Muscle of back (tissue), 11 donors: ENCODE results near the gene ASPN. TPM values are rescaled to one million over a fixed set of nuclear protein-coding genes. Genes with fewer than 3 reads are reported as not detected.

Source experiments
- DNase-seq, 3 donors: peaks; one replicate each; pipeline versions ENCODE4 v3.0.0 to v3.0.0-alpha.2; 2013
- polyA plus RNA-seq, 10 donors: library from polyadenylated mRNA; unstranded; fragments of 120-200 nt; gene quantifications; one replicate each; pipeline ENCODE4 v1.2.1, GENCODE V29; 2013; ENCODE audit not compliant: insufficient read length in 10 of 10

ASPN gene
- polyA plus RNA-seq, 10 donors: 233 to 523 (median 412) TPM

DNA sequence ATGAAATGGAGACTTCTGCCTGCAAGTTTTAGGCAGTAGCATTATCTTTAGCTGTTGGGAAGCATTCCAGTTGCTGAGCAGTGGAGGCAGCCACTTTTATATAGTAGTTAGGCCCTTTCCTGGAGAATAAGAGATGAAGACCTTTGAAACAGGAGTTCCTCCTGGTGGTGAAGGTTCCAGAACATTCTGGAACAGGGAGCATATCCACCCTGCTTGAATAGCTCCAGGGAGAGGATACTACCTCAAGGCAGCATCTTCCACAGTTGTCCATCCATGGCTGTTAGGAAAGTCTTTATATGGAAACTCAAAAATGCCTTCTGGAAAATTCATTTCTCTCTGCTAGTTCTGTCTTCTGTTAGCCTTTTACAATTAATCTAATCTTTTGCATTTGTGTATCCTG is 3.0 kb downstream of the ASPN start:
- peak in 1 of 3 donors; percentile 53 for DNase-seq

DNA sequence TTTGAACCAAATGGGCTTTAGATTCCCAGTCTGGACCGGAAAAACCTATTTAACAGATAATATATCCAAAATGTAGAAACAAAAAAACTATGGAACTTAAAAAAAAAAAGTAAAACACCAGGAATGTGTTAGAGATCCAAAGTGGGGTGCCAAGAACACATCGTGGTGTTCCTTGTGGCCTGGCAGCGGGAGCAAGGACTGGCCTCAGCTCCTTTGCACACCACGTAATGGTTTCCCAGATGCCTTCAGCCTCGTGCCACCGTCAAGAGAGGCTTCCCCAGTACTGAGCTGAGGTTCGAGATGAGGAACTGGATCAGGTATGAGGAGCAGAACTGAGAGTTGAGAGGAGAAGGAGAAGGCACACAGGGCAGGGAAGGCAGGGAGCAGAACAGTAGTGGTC is 3.5 kb downstream of the ASPN start:
- DNase-seq: no peak

DNA sequence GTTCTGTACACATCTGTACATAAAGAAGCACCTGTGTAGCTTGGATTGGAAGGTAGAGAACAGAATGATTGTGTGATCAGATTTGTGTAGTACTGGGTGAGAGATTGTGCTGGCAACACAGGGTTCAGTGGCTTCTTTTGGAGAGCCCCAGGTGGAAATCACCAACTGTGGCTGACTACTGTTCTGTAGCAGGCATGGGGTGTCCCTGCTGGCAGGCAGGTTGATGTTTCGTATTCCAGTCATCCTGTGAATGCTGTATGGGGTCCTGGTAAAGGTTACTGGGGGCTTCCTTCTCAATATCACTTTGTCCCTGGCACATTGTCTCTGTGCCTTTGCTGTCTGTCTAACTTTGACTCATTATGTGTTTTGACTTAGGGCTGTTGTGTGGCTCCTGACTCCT is 5.3 kb downstream of the ASPN start:
- DNase-seq: no peak

DNA sequence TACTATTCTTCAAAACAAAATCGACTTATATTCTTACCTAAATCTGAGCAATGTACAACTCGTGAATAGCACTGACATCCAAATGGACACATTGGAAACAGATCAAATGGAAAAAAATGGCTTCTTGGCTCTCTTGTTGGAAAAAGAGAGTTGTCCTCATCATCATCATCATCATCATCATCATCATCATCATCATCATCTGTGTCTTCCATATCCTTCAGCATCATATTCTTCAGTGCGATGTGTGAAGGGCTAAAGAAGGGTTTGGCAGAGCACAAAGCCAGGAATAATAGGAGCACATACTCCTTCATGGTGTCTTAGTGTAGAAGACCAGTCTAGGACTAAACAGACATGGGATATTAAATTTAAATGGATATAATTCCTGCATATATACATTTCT is 7.7 kb downstream of the ASPN start:
- peak in 2 of 3 donors; percentile 47 to 70 for DNase-seq

DNA sequence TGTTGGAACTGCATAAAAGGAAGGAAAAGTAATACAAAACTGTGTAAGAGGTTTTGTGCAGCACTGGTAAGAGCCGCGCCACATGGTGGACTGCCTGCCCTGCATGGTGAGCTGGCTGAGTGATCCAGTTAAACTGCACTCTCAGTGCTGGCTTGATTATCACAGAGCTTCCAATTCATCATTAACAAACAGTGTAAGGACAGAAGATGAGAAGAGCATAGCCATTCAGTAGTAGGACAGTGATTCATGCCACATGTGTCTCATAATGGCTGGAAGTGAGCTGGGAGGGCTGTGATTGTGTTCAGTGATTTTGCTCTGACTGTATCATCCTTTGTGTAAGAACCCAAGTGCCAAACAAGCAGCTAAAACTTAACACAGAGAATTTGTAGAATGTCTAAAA is 14.1 kb downstream of the ASPN start:
- DNase-seq: no peak

DNA sequence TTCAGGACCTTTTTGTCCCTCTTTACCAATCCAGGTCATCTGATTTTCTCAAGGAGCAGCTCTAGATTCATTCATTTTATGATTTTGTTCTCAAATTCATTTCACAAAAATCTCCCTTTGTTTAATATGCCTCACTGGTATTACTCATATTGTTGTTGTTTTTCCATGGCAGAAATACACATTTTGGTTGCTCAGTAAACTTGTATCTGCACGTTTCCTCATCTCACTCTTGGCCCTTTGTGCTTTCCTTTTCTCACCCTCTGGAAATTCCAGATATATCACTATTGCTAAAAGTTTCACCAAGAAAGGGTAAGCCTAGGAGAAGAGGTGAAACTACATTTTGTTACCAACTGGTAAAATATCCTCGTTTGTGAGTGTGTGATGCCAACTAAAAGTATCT is 14.8 kb downstream of the ASPN start:
- DNase-seq: no peak

DNA sequence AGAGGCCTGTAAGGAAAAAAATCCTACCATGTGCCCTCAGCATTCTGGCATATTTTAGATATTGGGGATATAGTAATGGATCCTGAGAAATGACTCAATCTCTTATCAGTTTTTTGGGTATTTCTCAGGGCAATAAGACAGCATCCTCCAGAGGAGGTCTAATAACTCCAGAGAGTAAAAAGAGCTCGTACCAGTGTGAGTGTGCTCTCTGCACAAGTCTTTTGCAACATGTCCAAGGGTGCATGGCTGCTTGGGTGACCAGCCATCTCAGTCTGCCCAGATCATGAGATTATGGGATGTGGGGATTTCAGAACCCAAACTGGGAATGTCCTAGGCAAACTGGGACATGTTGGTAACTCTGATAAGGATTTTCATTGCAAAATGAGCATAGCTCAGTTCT is 15.3 kb downstream of the ASPN start:
- no peak for DNase-seq

DNA sequence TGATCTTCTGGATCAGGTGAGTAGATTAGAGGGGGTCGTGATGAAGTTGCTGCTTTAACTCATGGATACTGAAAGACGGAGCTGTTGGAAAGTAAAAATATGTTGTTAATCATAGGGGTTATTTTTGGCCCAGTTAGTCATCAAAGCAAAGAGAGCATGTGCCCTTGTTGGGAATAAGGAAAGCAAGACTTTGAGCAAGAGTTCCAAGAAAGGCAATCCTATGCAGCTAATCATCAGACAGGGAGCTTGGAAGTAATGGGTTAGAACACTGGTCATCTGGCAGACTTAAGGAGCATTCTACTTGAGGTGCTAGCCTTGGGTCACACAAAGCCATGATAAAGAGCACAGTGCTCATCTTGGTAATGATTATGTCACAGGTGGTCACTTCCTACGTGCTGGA is 18.3 kb downstream of the ASPN start:
- peak in 1 of 3 donors; percentile 79 for DNase-seq

DNA sequence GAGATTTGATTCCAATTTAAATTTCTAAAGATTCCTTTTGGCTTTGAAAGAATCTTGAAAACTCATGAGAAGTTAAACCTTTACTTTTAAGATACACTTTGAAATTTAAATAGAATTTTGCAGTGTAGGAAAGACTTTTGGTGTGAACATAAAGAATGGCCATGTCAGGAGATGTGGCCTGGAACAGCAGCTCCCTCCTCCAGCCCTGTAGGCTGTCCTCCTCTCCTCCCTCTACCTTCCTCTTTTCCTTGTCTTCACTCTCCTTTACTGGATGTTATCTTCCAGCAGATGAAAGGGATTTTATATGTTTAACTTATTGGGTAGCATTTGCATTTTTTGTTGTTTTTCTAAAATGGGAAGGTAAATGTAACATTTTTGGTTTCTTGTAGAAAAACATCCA is 18.9 kb downstream of the ASPN start:
- no peak for DNase-seq

DNA sequence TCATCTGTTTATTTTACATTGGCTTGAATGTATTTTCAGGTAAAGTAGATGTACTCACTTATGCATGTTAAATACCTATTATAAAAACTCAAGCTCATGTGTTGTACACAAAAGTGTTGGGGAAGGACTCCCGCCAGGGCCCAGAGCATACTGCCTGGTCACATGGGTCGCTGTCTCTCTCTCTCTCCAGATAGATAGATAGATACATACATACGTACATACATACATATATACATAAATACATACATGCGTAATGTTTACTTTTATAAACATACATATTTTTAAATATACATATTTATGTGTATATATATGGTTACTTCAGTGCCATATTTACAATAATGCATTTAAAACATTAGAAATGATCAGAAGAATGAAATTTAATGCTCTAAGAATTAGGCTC is 24.7 kb downstream of the ASPN start:
- no peak for DNase-seq

DNA sequence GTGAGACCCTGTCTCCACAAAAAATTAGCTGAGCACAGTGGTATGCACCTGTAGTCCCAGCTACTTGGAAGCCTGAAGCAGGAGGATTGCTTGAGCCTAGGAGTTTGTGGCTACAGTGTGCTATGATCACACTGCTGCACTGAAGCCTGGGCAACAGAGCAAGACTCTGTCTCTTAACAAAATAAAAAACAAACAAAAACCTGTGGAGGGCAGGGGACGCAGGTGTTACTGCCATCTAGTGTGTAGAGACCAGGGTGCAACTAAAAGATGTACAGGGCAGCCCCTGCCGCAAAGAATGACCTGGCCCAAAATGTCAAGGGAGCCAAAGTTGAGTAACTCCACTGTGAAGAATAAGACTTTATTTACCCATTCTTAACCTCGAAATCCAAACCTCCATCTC is 27.1 kb downstream of the ASPN start:
- no peak for DNase-seq

DNA sequence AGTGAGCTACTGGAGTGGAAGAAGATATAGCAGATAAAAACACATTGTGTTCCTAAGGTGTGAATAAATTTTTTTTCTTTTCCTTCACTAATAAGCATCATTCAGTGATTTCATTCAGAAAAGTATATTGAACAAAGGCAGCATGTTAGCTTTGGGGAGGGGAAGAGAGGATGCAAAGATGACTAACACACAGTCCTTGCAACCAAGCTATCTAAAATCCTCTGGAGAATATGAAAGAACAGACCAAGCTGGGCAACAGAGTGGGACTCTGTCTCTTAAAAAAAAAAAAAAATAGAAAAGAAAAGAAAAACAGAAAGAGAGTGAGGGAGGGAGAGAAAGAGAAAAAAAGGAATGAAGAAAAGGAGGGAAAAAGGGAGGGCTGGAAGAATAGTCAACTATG is 35.8 kb downstream of the ASPN start:
- no peak for DNase-seq

DNA sequence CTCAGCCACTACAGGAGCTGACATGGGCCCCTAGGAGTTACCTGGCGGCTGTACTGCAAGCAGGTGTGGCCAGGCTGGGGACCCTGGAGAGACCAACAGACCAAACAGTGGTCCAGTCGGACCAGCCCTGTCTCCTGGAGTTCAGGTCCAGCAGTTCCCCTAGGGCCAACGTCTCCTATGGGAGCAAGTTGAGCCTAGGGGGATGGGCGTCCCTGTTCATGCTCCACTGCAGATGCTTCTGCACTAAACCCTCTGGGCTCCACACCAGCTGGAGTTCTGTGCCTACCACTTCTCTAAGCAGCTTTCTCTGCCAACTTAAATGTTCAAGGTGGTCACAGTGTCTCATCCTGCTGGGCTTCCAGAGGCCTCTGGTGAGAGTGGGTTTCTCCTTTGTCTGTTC is 37.5 kb downstream of the ASPN start:
- no peak for DNase-seq

DNA sequence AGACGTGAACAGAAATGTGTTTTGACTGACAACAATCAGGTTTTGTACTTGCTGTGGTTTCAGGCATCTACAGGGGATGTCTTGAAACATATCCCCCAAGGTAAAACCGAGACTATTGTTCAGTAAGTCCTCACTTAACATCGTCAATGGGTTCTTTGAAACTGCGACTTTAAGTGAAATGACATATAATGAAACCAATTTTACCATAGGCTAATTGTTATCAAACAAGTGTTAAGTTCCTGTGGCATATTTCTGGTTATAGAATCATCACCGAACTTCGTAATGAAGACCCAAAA is 41.6 kb downstream of the ASPN start:
- no peak for DNase-seq

DNA sequence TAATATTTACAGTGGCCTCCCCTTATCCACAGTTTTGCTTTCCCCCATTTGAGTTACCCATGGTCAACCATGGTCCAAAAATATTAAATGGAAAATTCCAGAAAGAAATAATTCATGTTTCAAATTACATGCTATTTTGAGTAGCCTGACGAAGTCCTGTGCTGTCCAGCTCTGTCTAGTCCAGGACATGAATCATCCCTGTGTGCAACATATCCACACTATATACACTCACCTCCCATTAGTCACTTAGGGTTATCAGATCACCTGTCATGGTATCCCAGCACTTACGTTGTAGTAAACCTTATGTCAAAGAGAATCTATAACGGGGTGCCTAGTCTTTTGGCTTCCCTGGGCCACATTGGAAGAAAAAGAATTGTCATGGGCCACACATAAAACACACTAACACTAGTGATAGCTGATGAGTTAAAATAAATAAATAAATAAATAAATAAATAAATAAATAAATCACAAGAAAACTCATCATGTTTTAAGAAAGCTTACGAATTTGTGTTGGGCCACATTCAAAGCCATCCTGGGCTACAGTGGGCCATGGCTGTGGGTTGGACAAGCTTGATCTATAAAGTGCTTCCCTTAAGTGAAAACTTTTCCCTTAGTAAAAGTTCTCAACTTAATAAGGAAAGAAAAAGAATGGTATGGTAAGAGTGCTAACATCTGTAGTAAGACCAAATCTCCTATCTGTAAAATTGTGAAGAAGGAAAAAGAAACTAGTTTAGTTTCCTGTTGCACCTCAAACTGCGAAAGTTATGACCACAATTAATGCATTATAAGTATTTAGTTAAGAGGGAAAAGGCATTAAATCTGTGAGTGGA is 42.2 kb downstream of the ASPN start:
- DNase-seq: peak in 2 of 3 donors; percentile 15 to 38

DNA sequence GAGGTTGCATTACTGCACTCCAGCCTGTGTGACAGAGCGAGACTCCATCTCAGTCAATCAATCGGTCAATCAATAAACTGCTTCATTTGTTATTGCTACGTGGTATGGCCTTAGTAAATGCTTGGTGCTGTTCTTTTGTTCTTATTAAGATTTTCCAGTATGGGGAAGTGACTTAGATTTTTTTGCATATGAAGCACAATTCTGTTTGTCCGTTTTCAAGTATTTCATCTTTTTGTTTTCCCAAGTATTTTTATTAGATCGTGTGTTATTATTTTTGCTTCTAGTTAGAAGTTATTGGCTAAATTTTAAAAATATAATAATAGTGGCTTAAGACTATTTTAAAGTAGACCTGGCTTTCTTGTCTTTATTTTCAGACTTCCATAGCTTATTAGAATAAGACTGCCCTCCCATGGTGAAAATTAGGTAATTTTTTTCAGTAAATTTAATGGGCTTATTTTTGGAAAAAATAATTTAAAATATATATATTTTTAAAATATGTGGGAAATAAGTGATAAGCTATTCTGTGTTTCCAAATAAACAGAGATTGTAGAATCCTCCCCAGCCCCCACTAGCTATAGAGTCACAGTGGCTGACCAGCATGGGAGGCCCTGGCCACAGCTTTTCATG is 43.3 kb downstream of the ASPN start:
- DNase-seq: peak in 2 of 3 donors; percentile 18 to 56

DNA sequence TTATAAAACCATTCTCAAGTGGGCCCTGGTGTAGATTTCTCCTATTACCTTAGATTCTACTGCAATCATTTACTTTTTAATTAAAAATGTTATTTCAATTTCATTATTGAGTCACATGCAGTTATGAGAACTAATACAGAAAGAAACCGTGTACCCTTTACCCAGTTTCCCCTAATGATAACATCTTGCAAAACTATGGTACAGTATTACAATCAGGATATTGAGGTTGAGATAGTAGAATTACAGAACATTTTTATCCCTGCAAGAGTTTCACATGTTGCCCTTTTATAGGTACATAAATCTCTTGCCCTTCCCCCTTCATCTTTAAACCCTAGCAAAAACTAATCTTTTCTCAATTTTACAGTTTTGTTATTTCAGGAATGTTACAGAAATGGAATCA is 47.0 kb downstream of the ASPN start:
- DNase-seq: no peak

DNA sequence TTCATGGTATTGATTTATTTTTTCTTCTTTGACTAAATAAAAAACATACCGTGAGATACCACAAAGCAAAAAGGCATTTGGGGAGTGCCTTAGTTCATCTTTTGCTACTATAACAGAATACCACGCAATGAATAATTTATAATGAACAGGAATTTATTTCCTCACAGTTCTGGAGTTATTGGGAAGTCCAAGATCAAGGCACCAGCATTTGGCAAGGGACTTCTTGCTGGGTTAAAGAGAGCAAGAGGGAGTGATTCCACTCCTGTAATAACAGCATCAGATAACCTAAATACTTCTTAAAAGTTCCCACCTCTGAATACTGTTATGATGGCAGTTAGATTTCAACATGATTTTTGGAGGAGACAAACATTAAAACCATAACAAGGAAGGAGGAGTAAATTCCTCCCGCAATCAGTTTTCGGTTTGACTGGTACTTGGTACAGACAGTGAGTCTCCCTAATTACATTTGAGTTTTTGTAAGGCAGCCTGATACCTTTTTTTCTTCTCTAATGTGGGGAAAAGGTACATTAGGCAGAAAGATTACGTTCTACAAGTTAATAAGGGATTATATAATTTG is 49.2 kb downstream of the ASPN start:
- DNase-seq: no peak

DNA sequence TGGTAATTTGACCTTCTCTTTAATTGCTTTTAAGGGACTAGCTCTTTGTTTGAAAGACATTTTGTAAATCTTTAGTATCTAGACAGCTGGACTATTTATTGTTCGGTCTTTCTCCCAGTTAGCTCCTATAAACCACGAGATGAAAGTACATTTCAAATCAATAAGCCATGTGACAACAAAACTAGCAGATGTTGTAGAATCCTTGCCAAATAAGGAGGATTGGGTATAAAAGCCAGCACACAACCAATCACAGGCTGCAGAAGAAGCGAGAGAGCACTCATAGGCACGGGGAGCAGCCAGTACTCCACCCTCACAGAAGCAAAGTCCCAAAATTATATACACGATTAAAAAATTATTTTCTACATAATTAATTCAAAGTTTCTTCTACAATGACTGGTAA is 50.0 kb downstream of the ASPN start:
- peak in 2 of 3 donors; percentile 62 to 77 for DNase-seq

DNA sequence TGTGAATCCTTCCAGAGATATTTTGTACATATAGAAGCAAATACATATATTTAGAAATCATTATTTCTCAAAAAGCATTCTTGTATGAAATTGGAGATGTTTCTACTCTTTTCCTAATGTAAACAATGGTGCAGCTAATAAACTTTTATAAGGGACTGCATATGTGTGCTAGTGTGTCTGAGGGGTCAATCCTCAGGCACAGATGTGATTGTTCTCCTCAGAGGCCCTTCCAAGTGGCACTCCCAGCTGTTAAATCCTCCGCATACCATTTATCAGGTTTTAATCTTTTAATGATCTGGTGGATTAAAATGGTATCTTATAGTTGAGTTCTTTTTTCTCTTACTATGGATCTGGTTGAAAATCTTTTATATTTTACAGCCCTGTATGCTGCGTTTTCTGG is 52.5 kb downstream of the ASPN start:
- no peak for DNase-seq

DNA sequence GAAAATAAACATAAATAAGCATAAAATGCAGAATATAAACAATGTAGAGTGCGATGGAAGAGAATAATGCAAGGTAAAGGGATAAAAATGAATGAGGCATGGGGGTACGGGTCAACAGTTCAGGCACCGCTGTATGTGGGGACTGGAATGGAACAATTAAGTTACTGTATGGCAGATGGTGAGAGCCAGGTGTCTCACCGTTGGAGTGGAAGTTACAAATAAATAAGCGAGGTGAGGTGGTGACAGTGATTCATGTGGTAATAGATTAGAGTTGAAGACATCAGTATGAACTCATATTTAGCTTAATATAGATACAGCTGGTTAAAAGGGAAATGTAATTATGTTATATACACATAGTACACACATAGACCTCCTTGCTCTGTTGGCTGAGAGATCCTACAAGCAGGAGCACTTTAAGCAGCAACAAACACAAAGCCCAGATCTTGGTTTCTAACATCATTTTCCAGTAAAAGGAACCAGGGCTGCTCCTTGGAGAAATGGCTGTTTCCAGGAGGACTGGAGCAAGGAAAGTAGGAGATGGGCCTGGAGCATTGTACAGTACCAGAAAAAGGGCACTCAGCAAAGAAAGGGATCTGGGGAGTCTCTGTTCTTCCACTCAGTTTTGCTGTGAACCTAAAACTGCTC is 55.7 kb downstream of the ASPN start:
- DNase-seq: peak in 1 of 3 donors; percentile 77

DNA sequence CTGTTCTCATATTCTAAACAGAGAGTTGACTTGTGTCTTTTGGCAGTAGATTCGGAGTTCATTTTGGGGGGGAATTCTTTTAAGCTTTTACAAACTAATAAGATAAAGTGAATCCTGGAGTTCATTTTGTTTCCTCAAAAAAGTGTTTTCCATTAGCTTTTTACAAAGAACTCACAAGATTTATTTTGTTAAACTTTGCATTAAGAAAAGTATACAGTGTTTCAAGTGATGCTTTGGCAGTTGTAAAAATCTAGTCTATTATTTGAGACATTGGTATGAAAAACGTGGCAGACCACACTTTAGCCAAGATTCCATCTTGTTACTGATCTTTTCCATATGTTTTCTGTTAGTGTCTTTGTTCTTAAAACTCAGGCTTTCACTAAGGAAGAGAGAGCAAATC is 56.8 kb downstream of the ASPN start:
- DNase-seq: peak in 2 of 3 donors; percentile 81 to 91

DNA sequence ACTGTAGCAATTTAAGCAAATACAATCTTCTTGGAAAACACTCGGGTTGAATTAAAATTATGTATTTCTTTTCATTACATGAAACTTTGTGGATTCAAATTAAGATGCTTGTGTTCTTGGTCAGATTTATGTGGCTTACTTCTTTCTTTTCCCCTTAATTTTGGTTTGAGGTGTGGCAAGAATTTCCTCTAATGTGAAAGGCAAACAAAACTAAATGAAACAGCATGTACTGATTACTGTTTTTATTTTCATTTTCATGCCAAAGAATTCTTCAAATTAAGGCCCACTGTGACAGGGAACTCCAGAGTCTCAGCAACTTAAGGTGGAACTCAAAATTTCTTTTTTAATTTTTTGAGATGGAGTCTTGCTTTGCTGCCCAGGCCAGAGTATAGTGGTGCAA is 58.0 kb downstream of the ASPN start, which contains the start of gene OMD:
Gene OMD, minus strand, starts transcription at position 132 of the 400 bp plus-strand sequence. CDS start 6,913 bp downstream, outside the sequence.
- peak in 1 of 3 donors; percentile 75 for DNase-seq
